HepG2 (cell line): ENCODE data around the gene MTHFR. TPM values are rescaled to one million over a fixed set of nuclear protein-coding genes. Genes with fewer than 3 reads are reported as not detected.

Experiments
- HMGA1 ChIP-seq: sonication (generic); formaldehyde crosslinking; conservative IDR thresholded peaks from 2 replicates; pipeline ENCODE4 v1.4.0; 2020; ENCODE audit warnings: missing genetic modification reagents
- PHF20 ChIP-seq: sonication (generic); formaldehyde crosslinking; IDR thresholded peaks from 2 replicates; pipeline ENCODE4 v1.5.0; 2020; ENCODE audit warnings: mild to moderate bottlenecking, missing genetic modification reagents
- SAP130 ChIP-seq: IDR thresholded peaks from 2 replicates; pipeline ENCODE4 v1.6.1; 2016; ENCODE audit warnings: low read depth
- SUZ12 ChIP-seq: fragments of 150-350 bp; IDR thresholded peaks from 2 replicates; pipeline ENCODE4 v1.6.1; 2014; ENCODE audit warnings: low read depth, low read length
- YEATS4 ChIP-seq: sonication (generic); formaldehyde crosslinking; IDR thresholded peaks from 2 replicates; pipeline ENCODE4 v1.4.0; 2020; ENCODE audit warnings: missing genetic modification reagents, borderline replicate concordance
- ZMYM3 ChIP-seq: sonication (generic); formaldehyde crosslinking; IDR thresholded peaks from 2 replicates; pipeline ENCODE4 v1.5.1; 2020; ENCODE audit warnings: mild to moderate bottlenecking, missing genetic modification reagents
- ZNF431 ChIP-seq: sonication (generic); formaldehyde crosslinking; IDR thresholded peaks from 2 replicates; pipeline ENCODE4 v1.9.0; 2022; ENCODE audit warnings: missing genetic modification reagents, low read depth, mild to moderate bottlenecking, borderline replicate concordance
- ZNF605 ChIP-seq: sonication (generic); formaldehyde crosslinking; IDR thresholded peaks from 2 replicates; pipeline ENCODE4 v1.8.0; 2022; ENCODE audit warnings: mild to moderate bottlenecking, missing genetic modification reagents
- ZSCAN20 ChIP-seq: sonication (generic); formaldehyde crosslinking; IDR thresholded peaks from 2 replicates; pipeline ENCODE4 v1.4.0; 2020; ENCODE audit warnings: missing genetic modification reagents, mild to moderate bottlenecking, borderline replicate concordance
- polyA plus RNA-seq, 8 experiments: library from polyadenylated mRNA; depleted of rRNA in 3 of 8; stranded (reverse) in 7 of 8; unstranded in 1 of 8; fragments of >200 nt; fragmentation: Illumina TruSeq in 4 of 8; extraction: Trizol in 4 of 8; gene quantifications; 2 replicates each; pipeline versions ENCODE4 v1.2.1 to v1.2.3, GENCODE V29; 2011 to 2016; ENCODE audit warnings: low read depth in 4 of 8, missing spikeins in 1 of 8, mixed read lengths in 1 of 8; ENCODE audit not compliant: insufficient read depth in 1 of 8
- total RNA-seq, 5 experiments: library from RNA; depleted of rRNA; stranded (reverse); fragments of >200 nt; fragmentation: Illumina TruSeq; extraction: Trizol; gene quantifications; 2 replicates each; pipeline ENCODE4 v1.2.3, GENCODE V29; 2016; ENCODE audit warnings: low read depth in 1 of 5
- TF ChIP-seq, protein P1 (sequence below): sonication (generic); formaldehyde crosslinking; IDR thresholded peaks from 2 replicates; pipeline ENCODE4 v1.4.0; 2020; ENCODE audit warnings: low read depth, mild to moderate bottlenecking, missing genetic modification reagents
- TF ChIP-seq, protein P2 (sequence below): IDR thresholded peaks from 2 replicates; pipeline ENCODE4 v1.6.1; 2016

Gene MTHFR
- total and polyA plus RNA-seq, 2 of the 13 experiments (the other 11 are each of a cell fraction or from before 2014, with no cell fraction given), result 3.8 to 8.2 TPM

DNA sequence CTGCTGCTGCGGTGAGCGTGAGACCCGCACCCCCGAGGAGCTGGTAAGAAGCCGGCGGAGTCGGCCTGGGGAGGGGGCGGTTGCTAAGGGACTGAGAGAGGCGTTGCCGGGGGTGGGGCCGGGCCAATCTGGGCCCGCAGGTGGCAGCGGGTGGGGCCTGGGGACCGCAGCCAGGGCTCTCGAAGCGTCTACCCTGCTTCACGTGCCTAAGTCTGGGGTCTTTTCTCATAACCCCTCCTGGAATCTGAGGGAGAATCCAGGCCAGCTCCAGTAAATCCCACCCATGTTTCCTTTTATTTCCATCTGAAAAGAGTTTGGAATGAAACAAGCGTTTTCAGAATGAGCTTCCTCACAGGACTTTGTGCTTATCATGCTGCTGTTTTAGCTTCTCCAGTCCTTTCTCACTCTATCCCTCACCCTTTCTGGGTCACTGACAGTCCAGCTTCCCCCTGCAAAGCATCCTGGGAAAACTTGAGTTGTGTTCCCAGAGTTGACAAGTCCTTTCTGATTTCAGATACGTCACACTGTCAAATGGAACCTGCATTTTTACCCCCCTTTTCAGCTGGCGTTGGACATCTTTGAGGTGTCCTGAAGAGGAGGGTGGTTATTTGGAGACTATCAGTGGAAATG is 658 bp upstream of the MTHFR start (continued):
- 0 out of 2 replicates have a peak, but pooled peaks have one; percentile 43 for TF ChIP-seq PHF20
- TF ChIP-seq SUZ12, result no peak
- TF ChIP-seq HMGA1, result no peak
- TF ChIP-seq SAP130 (CRISPR knock-in tag), result peak; percentile 21
- no peak for TF ChIP-seq ZSCAN20 (CRISPR knock-in tag)
- TF ChIP-seq, protein P1, sequence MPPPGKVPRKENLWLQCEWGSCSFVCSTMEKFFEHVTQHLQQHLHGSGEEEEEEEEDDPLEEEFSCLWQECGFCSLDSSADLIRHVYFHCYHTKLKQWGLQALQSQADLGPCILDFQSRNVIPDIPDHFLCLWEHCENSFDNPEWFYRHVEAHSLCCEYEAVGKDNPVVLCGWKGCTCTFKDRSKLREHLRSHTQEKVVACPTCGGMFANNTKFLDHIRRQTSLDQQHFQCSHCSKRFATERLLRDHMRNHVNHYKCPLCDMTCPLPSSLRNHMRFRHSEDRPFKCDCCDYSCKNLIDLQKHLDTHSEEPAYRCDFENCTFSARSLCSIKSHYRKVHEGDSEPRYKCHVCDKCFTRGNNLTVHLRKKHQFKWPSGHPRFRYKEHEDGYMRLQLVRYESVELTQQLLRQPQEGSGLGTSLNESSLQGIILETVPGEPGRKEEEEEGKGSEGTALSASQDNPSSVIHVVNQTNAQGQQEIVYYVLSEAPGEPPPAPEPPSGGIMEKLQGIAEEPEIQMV (CRISPR knock-in tag), result no peak
- TF ChIP-seq, protein P2, sequence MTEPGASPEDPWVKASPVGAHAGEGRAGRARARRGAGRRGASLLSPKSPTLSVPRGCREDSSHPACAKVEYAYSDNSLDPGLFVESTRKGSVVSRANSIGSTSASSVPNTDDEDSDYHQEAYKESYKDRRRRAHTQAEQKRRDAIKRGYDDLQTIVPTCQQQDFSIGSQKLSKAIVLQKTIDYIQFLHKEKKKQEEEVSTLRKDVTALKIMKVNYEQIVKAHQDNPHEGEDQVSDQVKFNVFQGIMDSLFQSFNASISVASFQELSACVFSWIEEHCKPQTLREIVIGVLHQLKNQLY (CRISPR knock-in tag), result no peak
- TF ChIP-seq ZNF431 (CRISPR knock-in tag), result peak; percentile 57; the same call in 1 of the 2 replicates
- TF ChIP-seq ZNF605 (CRISPR knock-in tag), result 0 out of 2 replicates have a peak, but pooled peaks have one; percentile 38
- TF ChIP-seq YEATS4 (CRISPR knock-in tag), result no peak
- TF ChIP-seq ZMYM3 (CRISPR knock-in tag), result no peak
- TF ChIP-seq, all 625 proteins: peak for 32
